ENCODE results near the gene ZFC3H1. TPM values are rescaled to one million over a fixed set of nuclear protein-coding genes. Genes with fewer than 3 reads are reported as not detected.
"Not testable (repeated sequence)": the region's sequence is repeated elsewhere in the genome, so short reads cannot be mapped to it uniquely, and the experiment has no call there.

ZFC3H1 gene
- total RNA-seq, 1 experiment from 2014 or later, result 18.4 TPM

DNA sequence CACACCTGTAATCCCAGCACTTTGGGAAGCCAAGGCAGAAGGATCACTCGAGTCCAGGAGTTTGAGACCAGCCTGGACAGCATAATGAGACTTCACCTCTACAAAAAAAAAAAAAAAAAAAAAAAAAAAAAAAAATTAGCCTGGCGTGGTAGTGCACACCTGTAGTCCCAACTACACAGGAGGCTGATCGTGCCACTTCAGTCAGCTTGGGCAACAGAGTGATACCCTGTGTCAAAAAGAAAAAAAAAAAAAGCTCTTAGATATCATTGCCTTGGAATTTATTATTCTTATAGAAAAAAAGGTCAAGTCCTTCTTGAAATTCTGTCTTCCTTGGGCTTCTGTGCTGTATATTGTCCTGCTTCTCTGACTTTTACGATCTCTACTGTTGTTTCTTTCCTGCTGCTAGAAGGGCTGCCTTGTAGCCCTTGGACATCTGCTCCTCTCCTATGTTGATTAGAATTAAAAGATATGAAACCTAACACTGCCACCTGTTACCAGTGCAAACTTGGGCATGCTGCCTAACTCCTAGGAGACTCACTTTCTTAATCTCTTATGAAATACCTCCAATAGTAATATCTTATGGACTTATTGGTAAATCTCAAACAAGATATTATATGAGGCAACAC, 28.0 kb upstream of the ZFC3H1 start:
- Histone ChIP-seq H3K9me3 (replicated peaks) (no peaks in the 10 kb centered on the region), H3K36me3 (0 out of 2 replicates have a peak, but pooled peaks cover 2% of the 10 kb centered on the region), H3K4me1 (replicated peaks) (peaks cover 3% of the 10 kb centered on the region; the same call in 1 of the 2 replicates), H3K27me3 (replicated peaks) (no peaks in the 10 kb centered on the region), H3K4me3 (no peak overlapping the region), H3K27ac (no peak overlapping the region)
- DNase-seq (ENCODE audit: low read depth in 1 of 2, low spot score in 2 of 2), result no peak

DNA sequence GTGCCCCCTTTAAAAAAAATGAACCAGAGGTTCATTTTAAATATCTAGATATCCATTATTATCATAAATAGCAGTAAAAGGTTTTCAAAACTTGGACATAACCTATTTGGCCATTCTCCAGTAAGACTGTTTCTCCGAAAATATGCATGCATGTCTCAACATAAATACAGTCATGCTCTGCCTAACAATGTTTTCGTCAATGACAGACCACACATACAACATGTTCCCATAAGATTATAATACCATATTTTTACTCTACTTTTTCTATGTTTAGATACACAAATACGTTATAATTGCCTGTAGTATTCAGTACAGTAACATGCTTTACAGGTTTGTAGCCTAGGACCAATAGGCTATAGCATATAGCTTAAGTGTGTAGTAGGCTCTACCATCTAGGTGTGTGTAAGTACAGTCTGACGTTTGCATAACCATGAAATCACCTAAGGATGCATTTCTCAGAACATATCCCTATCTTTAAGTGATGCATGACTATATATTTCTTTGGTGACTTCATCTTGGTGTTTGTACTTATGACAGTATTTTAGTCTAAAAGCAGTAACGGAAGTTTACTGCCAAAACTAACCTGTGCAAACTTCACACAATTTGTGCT, 25.4 kb upstream of the ZFC3H1 start:
- H3K27me3 ChIP-seq (replicated peaks), result no peaks in the 10 kb centered on the region
- H3K9me3 ChIP-seq (replicated peaks), result no peaks in the 10 kb centered on the region
- peaks cover 3% of the 10 kb centered on the region; the same call in 1 of the 2 replicates for H3K4me1 ChIP-seq (replicated peaks)
- H3K4me3 ChIP-seq, result no peak overlapping the region
- DNase-seq (ENCODE audit: low read depth in 1 of 2, low spot score in 2 of 2), result no peak
- no peak overlapping the region for H3K27ac ChIP-seq
- 0 out of 2 replicates have a peak, but pooled peaks cover 2% of the 10 kb centered on the region for H3K36me3 ChIP-seq

DNA sequence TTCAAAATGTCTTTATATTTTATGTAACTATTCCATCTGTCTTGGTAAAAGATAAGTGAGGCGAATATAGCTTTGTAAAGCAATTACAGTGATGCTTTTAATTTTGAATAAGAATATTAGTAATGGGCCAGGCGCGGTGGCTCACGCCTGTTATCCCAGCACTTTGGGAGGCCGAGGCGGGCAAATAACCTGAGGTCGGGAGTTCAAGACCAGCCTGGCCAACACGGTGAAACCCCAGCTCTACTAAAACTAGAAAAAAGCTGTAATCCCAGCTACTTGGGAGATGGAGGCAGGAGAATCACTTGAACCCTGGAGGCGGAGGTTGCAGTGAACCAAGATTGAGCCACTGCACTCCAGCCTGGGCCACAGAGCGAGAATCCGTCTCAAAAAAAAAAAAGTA, 23.5 kb upstream of the ZFC3H1 start:
- H3K27me3 ChIP-seq (replicated peaks); H3K4me1 ChIP-seq (replicated peaks); H3K36me3 ChIP-seq; H3K27ac ChIP-seq; DNase-seq (ENCODE audit: low read depth in 1 of 2, low spot score in 2 of 2); H3K9me3 ChIP-seq (replicated peaks): not testable (repeated sequence)
- peak overlapping the region; percentile 76 for H3K4me3 ChIP-seq

DNA sequence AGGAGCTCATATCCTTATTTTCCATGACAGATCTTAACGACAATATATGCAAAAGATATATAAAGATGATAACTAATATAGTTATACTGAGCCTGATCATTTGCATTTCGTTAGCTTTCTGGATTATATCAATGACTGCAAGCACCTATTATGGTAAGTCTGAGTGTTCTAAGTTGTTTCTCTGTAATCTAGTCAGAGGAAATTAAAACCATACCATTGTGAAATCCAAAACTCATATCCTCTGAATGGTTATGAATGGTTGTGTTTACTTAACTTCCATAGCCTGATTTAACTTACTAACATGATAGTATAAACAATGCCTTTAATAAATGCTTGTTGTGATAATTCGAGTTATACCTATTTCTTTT, 23.0 kb upstream of the ZFC3H1 start:
- Histone ChIP-seq H3K4me1 (replicated peaks) (peaks cover 7% of the 10 kb centered on the region; the same call in 1 of the 2 replicates), H3K4me3 (peak overlapping the region; percentile 76), H3K9me3 (replicated peaks) (no peaks in the 10 kb centered on the region), H3K27ac (peak overlapping the region; percentile 64), H3K27me3 (replicated peaks) (no peaks in the 10 kb centered on the region), H3K36me3 (0 out of 2 replicates have a peak, but pooled peaks cover 2% of the 10 kb centered on the region)
- peak in 1 of 2 experiments; percentile 14 for DNase-seq (ENCODE audit: low read depth in 1 of 2, low spot score in 2 of 2)

DNA sequence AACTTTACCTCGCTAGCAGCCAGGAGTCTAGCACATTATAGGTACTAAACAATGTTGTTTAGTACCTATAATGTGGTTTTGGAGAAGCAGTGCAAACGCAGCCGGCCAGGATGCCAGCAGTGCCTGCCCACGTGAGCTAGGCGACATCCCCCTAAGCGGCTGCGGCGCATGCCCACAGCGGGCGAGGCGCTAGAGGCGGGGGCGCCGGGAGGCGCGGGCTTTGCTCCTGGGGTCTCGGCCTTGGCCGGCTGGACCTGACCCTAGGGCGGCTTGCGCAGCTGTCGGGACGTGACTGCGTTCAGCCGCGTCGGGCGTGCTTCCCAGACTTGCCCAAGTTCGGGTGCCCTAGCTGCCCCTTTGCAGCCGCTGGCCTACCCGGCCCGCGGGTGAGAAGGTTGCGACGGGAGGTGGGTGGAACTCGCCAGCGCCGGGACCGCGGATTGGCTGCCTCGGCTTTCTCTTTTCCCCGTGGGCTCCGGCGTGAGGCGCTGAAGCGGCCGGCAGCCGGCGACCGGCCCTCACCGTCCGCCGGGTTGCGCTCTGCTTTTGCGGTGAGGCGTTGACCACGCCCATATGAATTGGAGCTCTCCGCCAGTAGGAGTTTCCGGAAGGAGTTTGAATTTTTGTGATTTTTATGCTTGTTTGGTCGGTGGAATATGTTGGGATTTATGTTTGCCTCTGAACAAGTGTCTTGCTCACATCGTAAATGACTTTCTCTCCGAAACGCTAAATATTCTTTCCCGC, 22.4 kb upstream of the ZFC3H1 start, which contains the start of gene TMEM19:
TMEM19 (plus strand) TSS at position 169 of the 744 bp plus-strand sequence. CDS start 599 bp downstream, outside the sequence.
- Histone ChIP-seq H3K4me1 (replicated peaks) (peaks cover 7% of the 10 kb centered on the region; the same call in 1 of the 2 replicates), H3K36me3 (0 out of 2 replicates have a peak, but pooled peaks cover 2% of the 10 kb centered on the region), H3K9me3 (replicated peaks) (no peaks in the 10 kb centered on the region), H3K4me3 (peak within 1 kb of the TSS; percentile 76), H3K27ac (peak within 1 kb of the TSS; percentile 64), H3K27me3 (replicated peaks) (no peaks in the 10 kb centered on the region)
- peak; percentile 91 to 95 for DNase-seq (ENCODE audit: low read depth in 1 of 2, low spot score in 2 of 2)

DNA sequence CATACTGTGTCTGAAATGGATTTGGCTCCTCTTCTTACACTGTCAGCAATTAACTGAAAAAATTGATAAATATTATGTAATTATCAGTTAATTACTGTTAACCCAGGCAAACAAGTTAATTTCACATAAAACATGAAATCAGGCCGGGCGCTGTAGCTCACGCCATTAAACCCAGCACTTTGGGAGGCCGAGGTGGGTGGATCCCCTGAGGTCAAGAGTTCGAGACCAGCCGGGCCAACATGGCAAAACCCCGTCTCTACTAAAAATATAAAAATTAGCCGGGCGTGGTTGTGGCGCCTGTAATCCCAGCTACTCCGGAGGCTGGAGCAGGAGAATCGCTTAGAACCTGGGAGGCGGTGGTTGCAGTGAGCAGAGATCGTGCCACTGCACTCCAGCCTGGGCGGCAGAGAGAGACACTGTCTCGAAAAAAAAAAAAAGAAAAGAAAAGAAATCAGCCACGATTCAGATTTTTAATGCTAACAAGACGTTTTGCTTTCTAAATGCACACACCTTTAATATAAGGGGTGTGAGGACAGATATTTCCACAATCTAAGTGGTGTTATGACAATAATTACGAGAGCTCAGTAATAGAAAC, 21.8 kb upstream of the ZFC3H1 start:
- H3K4me1 ChIP-seq (replicated peaks), result peaks cover 7% of the 10 kb centered on the region; the same call in 1 of the 2 replicates
- H3K4me3 ChIP-seq, result peak overlapping the region; percentile 76
- H3K9me3 ChIP-seq (replicated peaks), result no peaks in the 10 kb centered on the region
- H3K27ac ChIP-seq, result peak overlapping the region; percentile 64
- H3K27me3 ChIP-seq (replicated peaks), result no peaks in the 10 kb centered on the region
- no peak for DNase-seq (ENCODE audit: low read depth in 1 of 2, low spot score in 2 of 2)
- 0 out of 2 replicates have a peak, but pooled peaks cover under 1% of the 10 kb centered on the region for H3K36me3 ChIP-seq

DNA sequence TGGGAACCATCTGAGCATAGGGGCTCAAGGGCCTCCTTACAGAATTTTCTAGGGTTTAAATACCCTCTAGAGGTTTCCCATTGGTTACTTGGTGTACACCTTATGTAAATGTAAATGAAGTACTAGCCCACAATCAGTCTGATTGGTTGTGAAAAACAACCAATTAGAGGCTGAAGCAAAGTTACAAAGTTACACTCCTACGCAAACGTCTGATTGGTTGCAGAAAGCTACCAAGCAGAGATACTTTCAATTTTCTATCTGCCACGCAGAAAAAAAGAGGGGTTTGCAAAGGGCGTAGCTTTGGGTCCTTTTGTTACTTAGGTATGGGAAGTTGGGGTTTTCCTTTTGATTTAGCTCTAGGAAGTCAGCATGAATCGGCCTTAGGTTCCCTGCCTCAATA, 20.4 kb upstream of the ZFC3H1 start:
- no peak overlapping the region for H3K4me3 ChIP-seq
- no peak for DNase-seq (ENCODE audit: low read depth in 1 of 2, low spot score in 2 of 2)
- H3K27ac ChIP-seq, result no peak overlapping the region

DNA sequence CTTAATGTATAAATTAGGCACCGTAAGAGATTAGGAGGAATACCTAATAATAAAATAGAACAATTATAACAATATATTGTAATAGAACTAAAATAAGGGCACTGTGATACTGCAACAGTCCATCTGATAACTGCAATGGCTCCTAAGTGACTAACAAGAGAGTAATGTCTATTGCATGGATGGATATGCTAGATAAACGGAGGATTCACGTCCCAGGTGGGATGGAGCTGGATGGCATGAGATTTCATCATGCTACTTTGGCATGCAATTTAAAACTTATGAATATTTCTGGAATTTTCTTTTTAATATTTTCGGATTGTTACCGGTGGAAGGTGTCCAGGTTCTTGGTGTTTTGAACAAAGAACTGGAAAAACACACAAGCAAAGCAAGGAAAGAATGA, 20.0 kb upstream of the ZFC3H1 start:
- no peak overlapping the region for H3K4me3 ChIP-seq
- no peak for DNase-seq (ENCODE audit: low read depth in 1 of 2, low spot score in 2 of 2)
- H3K27ac ChIP-seq, result no peak overlapping the region
- H3K4me1 ChIP-seq (replicated peaks), result peaks cover 7% of the 10 kb centered on the region; the same call in 1 of the 2 replicates
- no peaks in the 10 kb centered on the region for H3K9me3 ChIP-seq (replicated peaks)
- no peaks in the 10 kb centered on the region for H3K36me3 ChIP-seq
- H3K27me3 ChIP-seq (replicated peaks), result no peaks in the 10 kb centered on the region

More for the DNA sequence above, 20.4 kb upstream of the ZFC3H1 start:
- no peaks in the 10 kb centered on the region for H3K9me3 ChIP-seq (replicated peaks)
- H3K27me3 ChIP-seq (replicated peaks), result no peaks in the 10 kb centered on the region
- no peaks in the 10 kb centered on the region for H3K36me3 ChIP-seq
- peaks cover 7% of the 10 kb centered on the region; the same call in 1 of the 2 replicates for H3K4me1 ChIP-seq (replicated peaks)

DNA sequence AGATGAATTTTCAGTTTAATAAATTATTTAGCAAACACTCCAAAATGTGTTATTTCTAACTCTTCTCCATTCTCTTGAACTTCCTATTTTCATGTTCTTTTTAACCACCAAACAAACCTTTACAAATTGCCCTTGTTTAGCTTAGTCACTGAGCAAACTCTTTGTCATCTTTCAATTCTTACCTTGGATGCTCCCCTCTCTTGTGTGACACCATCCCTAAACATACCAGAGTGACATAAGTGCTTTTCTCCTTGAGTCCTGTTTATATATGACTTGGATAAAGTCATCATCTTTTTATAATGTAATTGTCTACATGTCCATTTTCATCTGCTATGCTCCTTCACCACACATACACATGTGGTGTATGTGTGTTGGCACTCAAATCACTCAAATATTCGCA, 18.8 kb upstream of the ZFC3H1 start:
- no peaks in the 10 kb centered on the region for H3K36me3 ChIP-seq
- DNase-seq (ENCODE audit: low read depth in 1 of 2, low spot score in 2 of 2), result no peak
- no peak overlapping the region for H3K27ac ChIP-seq
- no peak overlapping the region for H3K4me3 ChIP-seq
- no peaks in the 10 kb centered on the region for H3K9me3 ChIP-seq (replicated peaks)
- H3K4me1 ChIP-seq (replicated peaks), result peaks cover 7% of the 10 kb centered on the region; the same call in 1 of the 2 replicates
- no peaks in the 10 kb centered on the region for H3K27me3 ChIP-seq (replicated peaks)

DNA sequence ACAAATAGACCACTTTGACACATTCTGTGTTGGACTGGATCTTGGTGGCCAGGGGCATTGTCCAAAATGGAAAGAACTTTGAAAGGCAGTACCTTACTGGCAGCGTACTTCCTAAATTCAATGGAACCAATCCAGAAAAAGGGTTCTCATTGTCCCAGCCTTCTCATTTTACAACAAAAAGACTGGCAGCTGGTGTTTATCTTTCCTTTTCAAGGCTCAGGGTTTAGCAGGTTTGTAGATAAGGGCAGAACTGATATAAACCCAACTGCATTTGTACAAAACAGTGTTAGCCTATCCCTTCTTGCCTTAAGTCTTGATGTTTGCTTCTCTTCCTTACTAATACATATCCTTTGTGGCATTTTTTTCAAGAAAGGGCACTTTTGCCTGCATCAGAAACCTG, 8.2 kb upstream of the ZFC3H1 start:
- DNase-seq (ENCODE audit: low read depth in 1 of 2, low spot score in 2 of 2), result no peak
- no peak overlapping the region for H3K4me3 ChIP-seq
- no peaks in the 10 kb centered on the region for H3K9me3 ChIP-seq (replicated peaks)
- H3K36me3 ChIP-seq, result no peaks in the 10 kb centered on the region
- H3K27ac ChIP-seq, result no peak overlapping the region
- no peaks in the 10 kb centered on the region for H3K27me3 ChIP-seq (replicated peaks)
- H3K4me1 ChIP-seq (replicated peaks), result no peaks in the 10 kb centered on the region

DNA sequence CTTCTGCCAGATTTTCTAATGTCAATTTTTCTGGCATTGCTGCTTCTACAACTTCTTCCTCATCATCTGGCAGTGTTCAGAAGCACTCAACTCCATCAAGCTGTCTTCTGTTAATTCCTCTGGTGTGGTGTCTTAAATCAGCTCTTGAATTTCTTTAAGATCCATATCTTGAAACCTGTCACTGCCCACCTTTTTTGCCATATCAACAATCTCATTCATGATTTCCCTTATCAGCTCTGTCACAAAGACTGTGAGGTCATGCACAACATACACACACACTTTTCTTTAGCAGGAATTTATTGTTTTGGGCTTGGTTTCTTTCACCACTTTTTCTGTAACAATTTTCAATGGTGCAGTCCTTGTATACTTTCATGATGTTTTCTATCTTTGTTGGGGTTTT, 7.7 kb upstream of the ZFC3H1 start:
- H3K4me3 ChIP-seq, result no peak overlapping the region

DNA sequence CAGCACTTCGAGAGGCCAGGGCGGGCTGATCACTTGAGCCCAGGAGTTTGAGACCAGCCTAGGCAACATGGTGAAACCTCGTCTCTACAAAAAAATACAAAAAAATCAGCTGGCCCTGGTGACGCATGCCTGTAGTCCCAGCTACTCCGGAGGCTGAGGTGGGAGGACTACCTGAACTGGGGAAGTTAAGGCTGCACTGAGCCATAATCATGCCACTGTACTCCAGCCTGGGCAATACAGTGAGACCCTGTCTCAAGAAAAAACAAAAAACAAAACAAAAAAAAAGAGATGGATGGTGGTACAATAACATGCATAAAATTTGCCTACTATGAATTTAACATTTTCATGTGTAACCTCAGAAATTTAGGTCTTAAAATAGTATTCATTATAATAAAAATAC, 2.6 kb upstream of the ZFC3H1 start:
- H3K27ac ChIP-seq, result no peak overlapping the region
- H3K9me3 ChIP-seq (replicated peaks), result no peaks in the 10 kb centered on the region
- peaks cover 15% of the 10 kb centered on the region for H3K36me3 ChIP-seq
- H3K4me1 ChIP-seq (replicated peaks), result peaks cover 4% of the 10 kb centered on the region; the same call in 1 of the 2 replicates
- H3K4me3 ChIP-seq, result no peak overlapping the region
- DNase-seq (ENCODE audit: low read depth in 1 of 2, low spot score in 2 of 2), result no peak
- H3K27me3 ChIP-seq (replicated peaks), result no peaks in the 10 kb centered on the region

More for the DNA sequence above, 7.7 kb upstream of the ZFC3H1 start:
- H3K27ac ChIP-seq, result no peak overlapping the region
- no peaks in the 10 kb centered on the region for H3K36me3 ChIP-seq
- H3K4me1 ChIP-seq (replicated peaks), result no peaks in the 10 kb centered on the region
- no peak for DNase-seq (ENCODE audit: low read depth in 1 of 2, low spot score in 2 of 2)
- H3K9me3 ChIP-seq (replicated peaks), result no peaks in the 10 kb centered on the region
- no peaks in the 10 kb centered on the region for H3K27me3 ChIP-seq (replicated peaks)

DNA sequence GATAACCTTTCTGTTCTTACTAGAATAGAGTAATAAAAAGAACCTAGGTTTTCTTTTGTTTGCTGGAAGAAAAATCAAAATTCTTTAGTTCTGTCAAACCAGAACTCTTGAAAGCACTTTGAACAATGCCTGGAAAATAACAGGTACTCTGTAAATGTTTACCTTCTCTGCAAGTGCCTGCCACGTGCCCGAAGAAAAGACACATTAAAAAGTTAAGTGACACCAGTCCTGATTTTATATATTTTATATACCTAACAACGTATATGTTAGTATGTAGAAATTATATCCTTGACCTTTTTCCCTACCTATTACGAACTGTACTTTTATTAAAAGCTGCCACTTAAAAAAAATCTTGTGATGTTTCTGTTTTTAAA, 1.4 kb upstream of the ZFC3H1 start:
- H3K4me1 ChIP-seq (replicated peaks), result peaks cover 4% of the 10 kb centered on the region; the same call in 1 of the 2 replicates
- peak overlapping the region; percentile 79; the same call in 1 of the 2 replicates for H3K27ac ChIP-seq
- H3K4me3 ChIP-seq, result peak overlapping the region; percentile 65
- H3K9me3 ChIP-seq (replicated peaks), result no peaks in the 10 kb centered on the region
- no peak for DNase-seq (ENCODE audit: low read depth in 1 of 2, low spot score in 2 of 2)
- no peaks in the 10 kb centered on the region for H3K27me3 ChIP-seq (replicated peaks)
- peaks cover 16% of the 10 kb centered on the region for H3K36me3 ChIP-seq

Data from SJSA1 (cell line).